Esophagus squamous epithelium (tissue), 4 donors: ENCODE results near the gene PSME2.

Experiments used
- CTCF ChIP-seq, 6 experiments: fragments of 450-650 bp in 4 of 6; fragments of 200-600 bp in 2 of 6; sonication (generic) in 2 of 6; IDR thresholded peaks; one replicate each; pipeline ENCODE4 v1.5.1; 2016 to 2019; ENCODE audit warnings: antibody characterized with exemption in 6 of 6, mild to moderate bottlenecking in 4 of 6, moderate library complexity in 4 of 6
- POLR2A ChIP-seq, 4 donors: fragments of 450-650 bp; IDR thresholded peaks; one replicate each; pipeline ENCODE4 v1.6.1; 2017; ENCODE audit warnings: antibody characterized with exemption in 4 of 4, mild to moderate bottlenecking in 4 of 4, moderate library complexity in 3 of 4

- TF ChIP-seq CTCF (IDR thresholded peaks at IDR 0.05) (no peak), POLR2A (IDR thresholded peaks at IDR 0.05) (no peak)
Measured at GRCh38 chr14:24183014-24183481, 36.6 kb upstream of the PSME2 start.
